Erythroblast (primary cell): Measurements from ENCODE around the gene B3GALT5.

Experiments used
- GATA1 ChIP-seq: IDR thresholded peaks from 2 replicates; pipeline ENCODE4 v1.6.1; 2011; ENCODE audit warnings: low read depth, mild to moderate bottlenecking, control low read depth, low read length, moderate library complexity
- POLR2A ChIP-seq: IDR thresholded peaks from 2 replicates; pipeline ENCODE4 v1.6.1; 2011; ENCODE audit warnings: mild to moderate bottlenecking, low read length

DNA sequence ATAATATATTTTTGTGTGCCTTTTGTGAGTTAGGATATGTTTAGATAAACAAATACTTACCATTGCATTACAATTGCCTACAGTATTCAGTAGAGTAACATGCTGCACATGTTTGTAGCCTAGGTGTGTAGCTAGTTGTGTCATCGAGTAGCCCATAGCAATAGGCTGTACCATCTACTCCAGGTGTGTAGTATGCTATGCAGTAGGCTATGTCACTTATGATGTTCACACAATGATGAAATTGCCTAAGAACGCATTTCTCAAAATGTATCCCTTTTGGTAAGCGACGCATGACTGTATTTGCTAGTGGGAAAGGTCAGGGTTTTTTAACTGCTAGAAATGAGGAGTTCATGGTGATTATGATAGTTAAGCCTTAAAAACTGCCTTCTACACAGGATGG is 30.0 kb upstream of the B3GALT5 start:
- TF ChIP-seq POLR2A, result no peak
- no peak for TF ChIP-seq GATA1
